CD4-positive, CD25-positive, alpha-beta regulatory T cell (primary cell): Measurements from ENCODE around the gene NTF3. TPM values are rescaled to one million over a fixed set of nuclear protein-coding genes. Genes with fewer than 3 reads are reported as not detected.

Source experiments
- ATAC-seq, 2 donors: fragments of 150-1000 bp; cut with Tn5 transposase; one replicate each; pipeline ENCODE4 v1.10.0; 2021; ENCODE audit warnings: low read depth in 2 of 2, moderate number of reproducible peaks in 2 of 2, moderate library complexity in 1 of 2
- DNase-seq, 3 donors: peaks; one replicate each; pipeline versions ENCODE4 v3.0.0 to v3.0.0-alpha.2; 2012 to 2022; ENCODE audit warnings: mixed read lengths in 1 of 3
- H3K27ac ChIP-seq: one replicate; pipeline ENCODE4 v1.7.0; 2013; ENCODE audit warnings: mild to moderate bottlenecking, low read length; ENCODE audit not compliant: insufficient read depth, poor library complexity, severe bottlenecking
- H3K27me3 ChIP-seq: one replicate; pipeline ENCODE4 v1.7.0; 2013; ENCODE audit warnings: low read length; ENCODE audit not compliant: control insufficient read depth, insufficient read depth
- H3K36me3 ChIP-seq: one replicate; pipeline ENCODE4 v1.7.0; 2013; ENCODE audit warnings: mild to moderate bottlenecking, low read length, moderate library complexity; ENCODE audit not compliant: control insufficient read depth, insufficient read depth
- H3K4me1 ChIP-seq: 2 replicates; pipeline ENCODE4 v1.7.0; 2013; ENCODE audit warnings: mild to moderate bottlenecking, low read length; ENCODE audit not compliant: insufficient read depth, control insufficient read depth, poor library complexity, severe bottlenecking
- H3K4me3 ChIP-seq: one replicate; pipeline ENCODE4 v1.7.0; 2013; ENCODE audit warnings: low read depth, mild to moderate bottlenecking, low read length, moderate library complexity
- H3K9me3 ChIP-seq, 2 experiments: 1 replicate in 1 of 2; 2 replicates in 1 of 2; pipeline ENCODE4 v1.7.0; 2013; ENCODE audit warnings: low read length in 2 of 2, mild to moderate bottlenecking in 1 of 2, moderate library complexity in 1 of 2; ENCODE audit not compliant: control insufficient read depth in 2 of 2
- H3K27ac Mint-ChIP-seq, 3 donors: one replicate each; pipeline ENCODE4 v1.8.0; 2020 to 2022; ENCODE audit warnings: mild to moderate bottlenecking in 3 of 3, mixed read lengths in 3 of 3, moderate library complexity in 2 of 3
- H3K27me3 Mint-ChIP-seq: one replicate; pipeline ENCODE4 v1.8.0; 2022; ENCODE audit warnings: mild to moderate bottlenecking, mixed read lengths
- H3K36me3 Mint-ChIP-seq: one replicate; pipeline ENCODE4 v1.8.0; 2020; ENCODE audit warnings: mixed read lengths
- H3K4me1 Mint-ChIP-seq, 4 donors: one replicate each; pipeline ENCODE4 v1.8.0; 2020 to 2022; ENCODE audit warnings: mixed read lengths in 4 of 4, mild to moderate bottlenecking in 1 of 4
- H3K4me3 Mint-ChIP-seq, 4 donors: one replicate each; pipeline ENCODE4 v1.8.0; 2020 to 2022; ENCODE audit warnings: mild to moderate bottlenecking in 4 of 4, mixed read lengths in 4 of 4, moderate library complexity in 3 of 4
- H3K9me3 Mint-ChIP-seq, 7 donors: one replicate each; pipeline ENCODE4 v1.8.0; 2020 to 2022; ENCODE audit warnings: mixed read lengths in 7 of 7, mild to moderate bottlenecking in 3 of 7, moderate library complexity in 2 of 7
- polyA plus RNA-seq, 4 donors: library from polyadenylated mRNA; unstranded; fragments of 300-500 nt; fragmentation: Illumina TruSeq; gene quantifications; one replicate each; pipeline ENCODE4 v1.2.3, GENCODE V29; 2021
- total RNA-seq: library from RNA; stranded (reverse); gene quantifications from one replicate; pipeline ENCODE4 v1.2.3, GENCODE V29; 2022

NTF3 gene
- total and polyA plus RNA-seq, 5 donors from 2014 or later, result not detected

- Mint-ChIP-seq H3K4me3 (no peak overlapping the region), H3K27me3 (no peaks in the 10 kb centered on the region), H3K27ac (no peak overlapping the region), H3K4me1 (no peaks in the 10 kb centered on the region), H3K9me3 (peaks cover 0 to 1% (median 0%) of the 10 kb centered on the region in 7 donors), H3K36me3 (no peaks in the 10 kb centered on the region)
- DNase-seq (no peak), ATAC-seq (no peak)
- H3K27ac ChIP-seq, result no peak overlapping the region
- H3K36me3 ChIP-seq, result no peaks in the 10 kb centered on the region
- H3K9me3 ChIP-seq, result no peaks in the 10 kb centered on the region
- H3K4me3 ChIP-seq, result no peak overlapping the region
- no peaks in the 10 kb centered on the region for H3K4me1 ChIP-seq
- H3K27me3 ChIP-seq, result peaks cover 2% of the 10 kb centered on the region
Measured at GRCh38 chr12:5476356-5476755, 44.4 kb downstream of the NTF3 start.

DNA sequence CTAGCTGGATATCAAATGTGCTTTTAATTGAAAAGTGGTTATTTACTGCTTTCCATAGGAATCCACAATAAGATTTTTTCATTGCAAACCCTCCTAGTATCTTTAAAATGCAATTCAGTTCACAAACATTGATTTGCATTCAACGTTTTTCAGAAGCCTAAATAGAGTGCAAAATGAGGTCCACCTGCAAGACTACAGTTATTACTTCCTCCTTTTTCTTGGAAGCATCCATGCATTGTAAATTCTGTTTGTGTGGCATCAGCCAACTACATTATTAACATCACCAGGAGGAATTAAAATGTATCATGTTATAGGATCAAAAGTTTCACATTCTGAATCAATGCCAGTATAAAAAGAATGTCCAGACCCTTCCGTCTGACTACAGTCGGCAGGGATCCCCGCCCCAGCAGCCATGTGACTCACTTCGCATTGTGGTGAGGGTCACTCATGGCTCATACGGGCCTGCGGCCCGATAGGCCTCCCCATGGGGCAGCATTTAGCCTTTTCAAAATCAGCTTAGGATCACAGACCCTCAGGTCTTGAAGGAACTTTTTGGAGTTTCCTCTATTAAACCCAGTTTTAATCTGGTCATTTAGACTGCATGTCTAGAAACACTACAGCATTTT lies 46.3 kb downstream of the NTF3 start:
- Mint-ChIP-seq H3K27ac (no peak overlapping the region), H3K36me3 (no peaks in the 10 kb centered on the region), H3K4me1 (no peaks in the 10 kb centered on the region), H3K4me3 (no peak overlapping the region), H3K9me3 (peaks cover 0 to 1% (median 0%) of the 10 kb centered on the region in 7 donors), H3K27me3 (no peaks in the 10 kb centered on the region)
- Histone ChIP-seq H3K4me1 (no peaks in the 10 kb centered on the region), H3K36me3 (no peaks in the 10 kb centered on the region), H3K4me3 (no peak overlapping the region), H3K9me3 (no peaks in the 10 kb centered on the region), H3K27me3 (no peaks in the 10 kb centered on the region), H3K27ac (no peak overlapping the region)
- DNase-seq, result no peak
- no peak for ATAC-seq

GRCh38 chr12:5479761-5480160 lies 47.9 kb downstream of the NTF3 start:
- no peak overlapping the region for H3K27ac ChIP-seq
- Mint-ChIP-seq H3K4me3 (no peak overlapping the region), H3K9me3 (no peaks in the 10 kb centered on the region), H3K27ac (no peak overlapping the region), H3K27me3 (no peaks in the 10 kb centered on the region), H3K4me1 (no peaks in the 10 kb centered on the region), H3K36me3 (no peaks in the 10 kb centered on the region)
- H3K27me3 ChIP-seq, result no peaks in the 10 kb centered on the region
- H3K9me3 ChIP-seq, result no peaks in the 10 kb centered on the region
- no peak for DNase-seq
- ATAC-seq, result no peak
- H3K4me1 ChIP-seq, result no peaks in the 10 kb centered on the region
- H3K36me3 ChIP-seq, result no peaks in the 10 kb centered on the region
- no peak overlapping the region for H3K4me3 ChIP-seq

DNA sequence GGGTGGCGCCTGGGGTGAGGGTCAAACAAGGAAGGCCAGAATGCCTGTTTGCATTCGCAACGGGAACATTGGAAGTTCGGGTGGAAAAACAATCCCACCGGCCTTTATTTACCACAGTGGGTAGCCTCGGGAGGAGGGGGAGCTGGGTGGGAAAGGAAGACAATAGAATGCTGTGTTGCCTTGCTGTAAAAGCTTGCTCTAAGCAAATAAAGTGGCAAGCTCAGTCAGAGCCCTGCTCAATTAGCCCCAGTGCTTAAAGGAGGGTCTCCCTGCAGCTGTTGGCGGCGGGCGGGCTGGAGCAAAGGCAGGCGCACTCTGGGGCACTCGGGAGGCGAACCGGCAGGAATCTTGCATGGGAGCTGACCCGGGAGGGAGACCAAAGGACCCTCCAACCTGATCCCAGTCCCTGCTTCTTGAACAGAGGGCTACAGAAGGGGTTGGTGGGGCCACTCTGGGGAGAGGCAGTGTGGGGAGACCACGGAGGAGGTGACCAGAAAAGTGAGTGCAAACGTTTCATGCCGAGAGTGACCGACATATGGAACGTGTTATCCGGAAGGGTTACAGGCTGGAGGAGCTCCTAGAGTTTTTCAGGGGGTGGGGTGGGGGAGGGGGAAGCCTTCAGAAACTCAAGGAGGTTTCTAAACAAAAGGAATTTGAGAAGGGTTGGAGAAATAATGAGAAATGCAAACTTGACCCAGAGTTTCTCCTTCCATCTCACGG lies 48.5 kb downstream of the NTF3 start:
- no peak overlapping the region for H3K4me3 ChIP-seq
- ATAC-seq (no peak), DNase-seq (no peak)
- H3K27me3 ChIP-seq, result no peaks in the 10 kb centered on the region
- H3K4me1 ChIP-seq, result no peaks in the 10 kb centered on the region
- no peaks in the 10 kb centered on the region for H3K36me3 Mint-ChIP-seq
- H3K27ac Mint-ChIP-seq, result no peak overlapping the region
- H3K9me3 Mint-ChIP-seq, result no peaks in the 10 kb centered on the region
- no peaks in the 10 kb centered on the region for H3K36me3 ChIP-seq
- H3K4me1 Mint-ChIP-seq, result no peaks in the 10 kb centered on the region
- no peaks in the 10 kb centered on the region for H3K9me3 ChIP-seq
- H3K27me3 Mint-ChIP-seq, result no peaks in the 10 kb centered on the region
- H3K4me3 Mint-ChIP-seq, result no peak overlapping the region
- no peak overlapping the region for H3K27ac ChIP-seq

DNA sequence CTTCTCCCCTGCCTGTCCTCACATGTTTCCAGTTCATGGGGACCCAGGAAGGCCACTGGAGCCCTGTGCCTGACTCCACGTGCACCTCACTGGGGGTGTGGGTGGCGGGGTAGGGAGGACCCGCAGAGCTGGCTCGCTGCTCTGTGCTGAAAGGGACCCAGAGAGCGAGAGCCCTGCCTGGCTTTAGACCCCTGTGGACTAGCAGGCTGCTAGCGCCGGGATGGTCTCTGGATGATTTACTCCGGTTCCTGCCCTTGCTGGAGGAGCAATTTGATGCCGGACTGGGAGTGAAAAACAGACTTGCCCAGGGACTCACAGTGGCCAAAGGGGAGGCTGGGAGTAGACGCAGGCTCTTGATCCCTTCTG lies 49.0 kb downstream of the NTF3 start:
- no peaks in the 10 kb centered on the region for H3K4me1 ChIP-seq
- H3K27ac ChIP-seq, result no peak overlapping the region
- no peaks in the 10 kb centered on the region for H3K9me3 ChIP-seq
- no peaks in the 10 kb centered on the region for H3K36me3 ChIP-seq
- H3K27me3 ChIP-seq, result no peaks in the 10 kb centered on the region
- DNase-seq, result no peak
- no peak for ATAC-seq
- H3K4me3 Mint-ChIP-seq, result no peak overlapping the region
- no peaks in the 10 kb centered on the region for H3K9me3 Mint-ChIP-seq
- no peaks in the 10 kb centered on the region for H3K27me3 Mint-ChIP-seq
- H3K4me3 ChIP-seq, result no peak overlapping the region
- no peaks in the 10 kb centered on the region for H3K4me1 Mint-ChIP-seq
- no peak overlapping the region for H3K27ac Mint-ChIP-seq
- H3K36me3 Mint-ChIP-seq, result no peaks in the 10 kb centered on the region

GRCh38 chr12:5481645-5482044 lies 49.7 kb downstream of the NTF3 start:
- no peak overlapping the region for H3K27ac ChIP-seq
- no peaks in the 10 kb centered on the region for H3K36me3 ChIP-seq
- Mint-ChIP-seq H3K4me1 (no peaks in the 10 kb centered on the region), H3K4me3 (no peak overlapping the region), H3K27me3 (no peaks in the 10 kb centered on the region), H3K9me3 (no peaks in the 10 kb centered on the region), H3K27ac (no peak overlapping the region), H3K36me3 (no peaks in the 10 kb centered on the region)
- H3K4me3 ChIP-seq, result no peak overlapping the region
- H3K27me3 ChIP-seq, result no peaks in the 10 kb centered on the region
- ATAC-seq (no peak), DNase-seq (no peak)
- no peaks in the 10 kb centered on the region for H3K9me3 ChIP-seq
- no peaks in the 10 kb centered on the region for H3K4me1 ChIP-seq

DNA sequence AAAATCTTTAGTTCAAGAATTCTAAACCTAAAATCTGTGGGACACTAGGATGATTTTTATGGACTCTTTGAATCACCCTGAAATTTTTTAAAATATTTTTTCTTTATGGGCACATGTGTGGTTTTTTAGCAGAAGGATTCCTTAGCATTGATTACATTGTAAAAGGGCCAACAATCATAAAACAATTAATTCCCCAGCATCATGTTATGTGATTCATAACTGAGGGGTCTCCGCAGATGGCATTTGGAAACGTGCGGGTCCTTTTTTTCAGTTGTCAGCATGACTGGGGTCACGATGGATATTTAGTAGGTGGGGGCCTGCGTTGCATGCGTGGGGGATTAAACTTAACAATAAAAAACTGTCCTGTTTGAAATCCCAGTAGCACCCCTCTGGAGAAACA lies 52.5 kb downstream of the NTF3 start:
- H3K9me3 Mint-ChIP-seq, result no peaks in the 10 kb centered on the region

DNA sequence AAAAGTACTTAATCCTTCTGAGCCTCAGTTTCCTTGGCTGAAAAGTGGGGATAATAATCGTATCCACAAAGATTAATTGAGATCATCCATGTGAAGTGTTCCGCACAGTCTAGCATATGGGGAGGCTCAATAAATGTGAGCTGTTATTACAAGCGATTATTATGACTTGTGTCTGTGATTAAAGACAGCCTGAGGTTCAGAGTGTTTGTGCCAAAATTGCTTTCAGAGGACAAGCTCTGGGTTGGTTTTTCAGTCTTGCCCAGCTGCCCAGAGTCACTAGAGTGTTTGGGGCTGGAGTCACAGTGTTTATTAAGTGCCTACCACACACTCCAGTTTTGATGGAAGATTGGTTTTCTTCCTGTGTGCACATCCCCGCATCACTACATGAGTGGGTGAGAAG lies 53.5 kb downstream of the NTF3 start:
- ATAC-seq, result no peak

More for the DNA sequence above, 52.5 kb downstream of the NTF3 start:
- Mint-ChIP-seq H3K4me1 (no peaks in the 10 kb centered on the region), H3K36me3 (no peaks in the 10 kb centered on the region), H3K4me3 (no peak overlapping the region), H3K27ac (no peak overlapping the region), H3K27me3 (no peaks in the 10 kb centered on the region)
- Histone ChIP-seq H3K36me3 (no peaks in the 10 kb centered on the region), H3K27ac (no peak overlapping the region), H3K4me3 (no peak overlapping the region), H3K27me3 (no peaks in the 10 kb centered on the region), H3K4me1 (no peaks in the 10 kb centered on the region), H3K9me3 (no peaks in the 10 kb centered on the region)
- DNase-seq (no peak), ATAC-seq (no peak)

More for the DNA sequence above, 53.5 kb downstream of the NTF3 start:
- Histone ChIP-seq H3K36me3 (no peaks in the 10 kb centered on the region), H3K27ac (no peak overlapping the region), H3K4me3 (no peak overlapping the region), H3K27me3 (no peaks in the 10 kb centered on the region), H3K9me3 (no peaks in the 10 kb centered on the region), H3K4me1 (no peaks in the 10 kb centered on the region)
- H3K4me1 Mint-ChIP-seq, result no peaks in the 10 kb centered on the region
- H3K4me3 Mint-ChIP-seq, result no peak overlapping the region
- DNase-seq, result no peak
- no peaks in the 10 kb centered on the region for H3K36me3 Mint-ChIP-seq
- no peaks in the 10 kb centered on the region for H3K9me3 Mint-ChIP-seq
- H3K27me3 Mint-ChIP-seq, result no peaks in the 10 kb centered on the region
- no peak overlapping the region for H3K27ac Mint-ChIP-seq
